HEK293T (cell line): ENCODE data around the gene LYSMD4.

Source experiments
- ARNT ChIP-seq: fragments of 450-650 bp; IDR thresholded peaks from 2 replicates; pipeline ENCODE4 v1.6.1; 2017; ENCODE audit warnings: mild to moderate bottlenecking
- LEF1 ChIP-seq: fragments of 450-650 bp; IDR thresholded peaks from 2 replicates; pipeline ENCODE4 v1.6.1; 2017; ENCODE audit warnings: mild to moderate bottlenecking, borderline replicate concordance
- NFRKB ChIP-seq: fragments of 450-650 bp; IDR thresholded peaks from 2 replicates; pipeline ENCODE4 v1.6.1; 2016; ENCODE audit warnings: mild to moderate bottlenecking, moderate library complexity

DNA sequence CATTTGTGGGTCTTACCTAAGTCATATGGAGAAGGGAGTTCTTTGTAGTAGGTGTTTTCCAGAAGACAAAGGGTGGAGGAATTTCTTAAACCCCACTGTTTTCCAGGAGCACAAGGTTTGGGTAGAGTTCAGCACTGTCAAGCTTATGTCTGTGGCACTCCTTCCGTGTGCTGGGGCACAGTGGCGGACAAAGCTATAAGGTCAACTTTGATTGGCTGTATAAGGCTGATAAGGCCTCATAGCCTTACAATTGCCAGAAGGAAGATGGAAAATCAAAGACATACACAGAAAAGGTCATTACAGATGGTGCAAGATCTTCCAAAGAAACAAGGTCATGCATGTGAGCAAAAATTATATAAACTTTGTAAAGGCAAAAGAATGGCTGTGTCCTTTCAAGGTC, 3.5 kb upstream of the LYSMD4 start:
- no peak for TF ChIP-seq LEF1
- TF ChIP-seq NFRKB = no peak
- no peak for TF ChIP-seq ARNT
